ENCODE data around the gene KIF25.
A peak's percentile ranks its signal among the peaks of the same experiment; 100 is the strongest.

The KIF25 gene

GRCh38 chr6:167997642-167998041 is at the start of gene KIF25:
TSS of gene KIF25 (plus strand) at chr6:167997671. CDS start at chr6:168029586, 31,915 bp downstream.
- no peak for DNase-seq

- no peak for DNase-seq
These were observed 49.8 kb upstream of the KIF25 start for GRCh38 chr6:167947716-167948115.

GRCh38 chr6:167948716-167949115 is 48.8 kb upstream of the KIF25 start:
- DNase-seq: no peak

GRCh38 chr6:167949121-167949684 is 48.3 kb upstream of the KIF25 start:
- no peak for DNase-seq

- no peak for DNase-seq
These were observed 45.5 kb upstream of the KIF25 start for GRCh38 chr6:167951781-167952511.

GRCh38 chr6:167952512-167952859 is 45.0 kb upstream of the KIF25 start:
- DNase-seq: no peak

GRCh38 chr6:167953551-167953950 is 43.9 kb upstream of the KIF25 start:
- no peak for DNase-seq

- DNase-seq: no peak
These were observed 43.3 kb upstream of the KIF25 start for GRCh38 chr6:167954151-167954550.

GRCh38 chr6:167956491-167956890 is 41.0 kb upstream of the KIF25 start:
- DNase-seq: no peak

- DNase-seq: no peak
These were observed 40.4 kb upstream of the KIF25 start for GRCh38 chr6:167956983-167957492.

- DNase-seq: no peak
These were observed 39.8 kb upstream of the KIF25 start for GRCh38 chr6:167957626-167958025.

GRCh38 chr6:167960579-167960978 is 36.9 kb upstream of the KIF25 start:
- DNase-seq: no peak

- peak; percentile 55 for DNase-seq
These were observed 34.8 kb upstream of the KIF25 start for GRCh38 chr6:167962711-167963110.

GRCh38 chr6:167963589-167964057 is 33.8 kb upstream of the KIF25 start:
- DNase-seq: no peak

- DNase-seq: no peak
These were observed 31.6 kb upstream of the KIF25 start for GRCh38 chr6:167965592-167966539.

GRCh38 chr6:167966540-167966905 is 30.9 kb upstream of the KIF25 start:
- DNase-seq: no peak

- peak; percentile 3 for DNase-seq
These were observed 29.4 kb upstream of the KIF25 start for GRCh38 chr6:167968091-167968490.

- DNase-seq: no peak
These were observed 27.2 kb upstream of the KIF25 start for GRCh38 chr6:167970230-167970629.

GRCh38 chr6:167972193-167972592 is 25.3 kb upstream of the KIF25 start:
- DNase-seq: no peak

GRCh38 chr6:167973148-167973885 is 24.2 kb upstream of the KIF25 start:
- no peak for DNase-seq

GRCh38 chr6:167974640-167975344 is 22.7 kb upstream of the KIF25 start:
- DNase-seq: no peak

- no peak for DNase-seq
These were observed 22.0 kb upstream of the KIF25 start for GRCh38 chr6:167975458-167975857.

Data from NCI-H1105 (cell line).